Lower leg skin (tissue), 3 donors: Measurements from ENCODE around the gene SYCP2L.

Source experiments
- POLR2A ChIP-seq, 2 donors: fragments of 450-650 bp; IDR thresholded peaks; one replicate each; pipeline ENCODE4 v1.6.1; 2016 to 2017; ENCODE audit warnings: antibody characterized with exemption in 2 of 2, mild to moderate bottlenecking in 1 of 2, moderate library complexity in 1 of 2
- TF ChIP-seq, protein P1 (sequence below), 3 donors: fragments of 450-650 bp; IDR thresholded peaks; one replicate each; pipeline ENCODE4 v1.5.1; 2016; ENCODE audit warnings: antibody characterized with exemption in 3 of 3, mild to moderate bottlenecking in 3 of 3, moderate library complexity in 2 of 3

DNA sequence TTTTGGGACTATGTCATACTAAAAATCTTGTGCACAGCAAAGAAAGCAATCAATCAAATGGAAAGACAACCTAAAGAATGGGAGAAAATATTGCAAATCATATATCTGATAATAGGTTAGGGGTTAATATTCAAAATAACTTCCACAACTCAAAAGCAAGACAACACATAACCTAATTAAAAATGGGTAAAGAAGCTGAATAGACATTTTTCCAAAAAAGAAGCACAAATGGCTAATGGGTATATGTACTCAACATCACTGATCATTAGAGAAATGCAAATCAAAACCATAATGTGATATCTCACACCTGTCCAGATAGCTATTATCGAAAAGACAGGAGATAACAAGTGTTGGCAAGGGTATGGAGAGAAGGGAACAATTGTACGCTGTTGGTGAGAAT is 53.0 kb downstream of the SYCP2L start:
- TF ChIP-seq POLR2A (IDR thresholded peaks at IDR 0.05), result no peak
- TF ChIP-seq, protein P1, sequence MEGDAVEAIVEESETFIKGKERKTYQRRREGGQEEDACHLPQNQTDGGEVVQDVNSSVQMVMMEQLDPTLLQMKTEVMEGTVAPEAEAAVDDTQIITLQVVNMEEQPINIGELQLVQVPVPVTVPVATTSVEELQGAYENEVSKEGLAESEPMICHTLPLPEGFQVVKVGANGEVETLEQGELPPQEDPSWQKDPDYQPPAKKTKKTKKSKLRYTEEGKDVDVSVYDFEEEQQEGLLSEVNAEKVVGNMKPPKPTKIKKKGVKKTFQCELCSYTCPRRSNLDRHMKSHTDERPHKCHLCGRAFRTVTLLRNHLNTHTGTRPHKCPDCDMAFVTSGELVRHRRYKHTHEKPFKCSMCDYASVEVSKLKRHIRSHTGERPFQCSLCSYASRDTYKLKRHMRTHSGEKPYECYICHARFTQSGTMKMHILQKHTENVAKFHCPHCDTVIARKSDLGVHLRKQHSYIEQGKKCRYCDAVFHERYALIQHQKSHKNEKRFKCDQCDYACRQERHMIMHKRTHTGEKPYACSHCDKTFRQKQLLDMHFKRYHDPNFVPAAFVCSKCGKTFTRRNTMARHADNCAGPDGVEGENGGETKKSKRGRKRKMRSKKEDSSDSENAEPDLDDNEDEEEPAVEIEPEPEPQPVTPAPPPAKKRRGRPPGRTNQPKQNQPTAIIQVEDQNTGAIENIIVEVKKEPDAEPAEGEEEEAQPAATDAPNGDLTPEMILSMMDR (IDR thresholded peaks at IDR 0.05), result no peak
